H1 (cell line): Measurements from ENCODE around the gene LY6G6D. TPM values are rescaled to one million over a fixed set of nuclear protein-coding genes. Genes with fewer than 3 reads are reported as not detected.
A peak's percentile ranks its signal among the peaks of the same experiment; 100 is the strongest.

Source experiments
- CTCF ChIA-PET: fragments of 300-600 bp; sonication (Branson Sonifier 250); formaldehyde crosslinking; loops from one replicate; lab custom pipeline; 2021; ENCODE audit not compliant: partially characterized antibody; lab: Charles Lee
- POLR2A ChIA-PET: fragments of 300-600 bp; sonication (Branson Sonifier 250); formaldehyde crosslinking; loops from one replicate; lab custom pipeline; 2021; ENCODE audit warnings: inconsistent platforms; ENCODE audit not compliant: partially characterized antibody; lab: Charles Lee
- DNase-seq, 2 experiments: peaks; one replicate each; pipeline versions ENCODE4 v3.0.0 to v3.0.0-alpha.2; 2010 to 2022; ENCODE audit warnings: low spot score in 2 of 2, low read depth in 1 of 2, mixed read lengths in 1 of 2
- FAIRE-seq: peaks from 2 replicates; lab custom pipeline; 2011; peaks lifted over from hg19 to GRCh38; lab: Jason Lieb, UNC
- H2AFZ ChIP-seq: 2 replicates; pipeline ENCODE4 v1.8.1; 2012; ENCODE audit warnings: low read length, inconsistent platforms
- H2AK5ac ChIP-seq: 2 replicates; pipeline ENCODE4 v1.6.1; 2013; ENCODE audit warnings: low read depth, low read length
- H2BK120ac ChIP-seq: replicated peaks from 2 replicates; pipeline ENCODE3; 2013; ENCODE audit warnings: low read depth, low read length, inconsistent platforms
- H2BK12ac ChIP-seq: 2 replicates; pipeline ENCODE4 v1.6.1; 2013; ENCODE audit warnings: low read depth, low read length
- H2BK15ac ChIP-seq: 2 replicates; pipeline ENCODE4 v1.6.1; 2013; ENCODE audit warnings: low read length
- H2BK20ac ChIP-seq: 2 replicates; pipeline ENCODE4 v1.6.1; 2013; ENCODE audit warnings: low read length
- H2BK5ac ChIP-seq: 2 replicates; pipeline ENCODE4 v1.6.1; 2013; ENCODE audit warnings: low read depth, low read length
- H3K14ac ChIP-seq: 2 replicates; pipeline ENCODE4 v1.6.1; 2013; ENCODE audit warnings: inconsistent platforms; ENCODE audit not compliant: insufficient read length
- H3K18ac ChIP-seq: 2 replicates; pipeline ENCODE4 v1.6.1; 2013; ENCODE audit warnings: low read length; ENCODE audit errors: extremely low read depth
- H3K23ac ChIP-seq: 2 replicates; pipeline ENCODE4 v1.6.1; 2013; ENCODE audit warnings: inconsistent platforms; ENCODE audit not compliant: insufficient read length
- H3K23me2 ChIP-seq: 2 replicates; pipeline ENCODE4 v1.6.1; 2013; ENCODE audit warnings: low read depth, low read length
- H3K27ac ChIP-seq: 2 replicates; pipeline ENCODE4 v1.6.1; 2011; ENCODE audit warnings: low read depth, low read length, inconsistent platforms
- H3K27me3 ChIP-seq, 4 experiments: replicated peaks in 1 of 4; 1 replicate in 1 of 4; 2 replicates in 3 of 4; pipeline versions ENCODE4 v1.6.1 to v1.8.1; 2011 to 2013; ENCODE audit warnings: low read length in 3 of 4, mild to moderate bottlenecking in 3 of 4, inconsistent platforms in 2 of 4, mixed read lengths in 2 of 4, moderate library complexity in 1 of 4; ENCODE audit not compliant: control insufficient read depth in 3 of 4, insufficient read depth in 3 of 4; ENCODE audit errors: extremely low read depth in 1 of 4
- H3K36me3 ChIP-seq, 4 experiments: 2 replicates each; pipeline versions ENCODE4 v1.6.1 to v1.8.1; 2011 to 2013; ENCODE audit warnings: mild to moderate bottlenecking in 4 of 4, low read length in 3 of 4, moderate library complexity in 2 of 4, control low read depth in 1 of 4, inconsistent platforms in 1 of 4; ENCODE audit not compliant: insufficient read depth in 4 of 4, control insufficient read depth in 2 of 4
- H3K4ac ChIP-seq: replicated peaks from 2 replicates; pipeline ENCODE3; 2013; ENCODE audit warnings: low read length, low read depth, mixed read lengths, inconsistent platforms; ENCODE audit not compliant: insufficient read length
- H3K4me1 ChIP-seq, 4 experiments: replicated peaks in 1 of 4; 1 replicate in 1 of 4; 2 replicates in 3 of 4; pipeline versions ENCODE4 v1.6.1 to v1.8.1; 2011 to 2013; ENCODE audit warnings: low read length in 3 of 4, inconsistent platforms in 2 of 4, mixed read lengths in 1 of 4; ENCODE audit not compliant: insufficient read depth in 4 of 4, control insufficient read depth in 3 of 4
- H3K4me2 ChIP-seq, 2 experiments: 2 replicates each; pipeline versions ENCODE4 v1.6.1 to v1.8.1; 2011 to 2013; ENCODE audit warnings: low read depth in 2 of 2, low read length in 2 of 2, control low read depth in 1 of 2, inconsistent platforms in 1 of 2, mild to moderate bottlenecking in 1 of 2; ENCODE audit not compliant: insufficient read depth in 1 of 2
- H3K4me3 ChIP-seq, 4 experiments: fragments of 200-600, 300-600 bp in 1 of 4; sonication (generic), shearing (Covaris generic), sonication (Bioruptor Twin) in 1 of 4; 2 replicates each; pipeline versions ENCODE4 v1.5.1 to v1.8.1; 2011 to 2016; ENCODE audit warnings: low read length in 4 of 4, low read depth in 3 of 4, control low read depth in 2 of 4, inconsistent platforms in 2 of 4, mild to moderate bottlenecking in 2 of 4, mixed read lengths in 1 of 4, moderate library complexity in 1 of 4; ENCODE audit not compliant: insufficient read depth in 2 of 4; ENCODE audit errors: extremely low read depth in 1 of 4
- H3K56ac ChIP-seq: replicated peaks from 2 replicates; pipeline ENCODE3; 2013; ENCODE audit warnings: low read depth, mild to moderate bottlenecking, mixed read lengths, low read length, inconsistent platforms; ENCODE audit not compliant: insufficient read length
- H3K79me1 ChIP-seq: 2 replicates; pipeline ENCODE4 v1.6.1; 2013; ENCODE audit warnings: low read depth, low read length, control low read depth
- H3K79me2 ChIP-seq, 2 experiments: 2 replicates each; pipeline versions ENCODE4 v1.6.1 to v1.8.1; 2012 to 2013; ENCODE audit warnings: low read length in 2 of 2, mild to moderate bottlenecking in 2 of 2, inconsistent platforms in 1 of 2; ENCODE audit not compliant: insufficient read depth in 2 of 2, control insufficient read depth in 1 of 2
- H3K9ac ChIP-seq, 4 experiments: replicated peaks in 1 of 4; 1 replicate in 1 of 4; 2 replicates in 3 of 4; pipeline versions ENCODE4 v1.6.1 to v1.8.1; 2011 to 2013; ENCODE audit warnings: low read depth in 3 of 4, low read length in 3 of 4, control low read depth in 2 of 4, mild to moderate bottlenecking in 2 of 4, moderate library complexity in 2 of 4, inconsistent platforms in 1 of 4; ENCODE audit errors: extremely low read depth in 1 of 4
- H3K9me3 ChIP-seq, 2 experiments: 2 replicates each; pipeline versions ENCODE4 v1.6.1 to v1.8.1; 2012 to 2013; ENCODE audit warnings: mild to moderate bottlenecking in 2 of 2, moderate library complexity in 2 of 2, control low read depth in 1 of 2, inconsistent platforms in 1 of 2, low read depth in 1 of 2, low read length in 1 of 2, mixed read lengths in 1 of 2; ENCODE audit not compliant: insufficient read depth in 2 of 2
- H4K20me1 ChIP-seq, 2 experiments: replicated peaks in 1 of 2; 2 replicates each; pipeline versions ENCODE3 to v1.8.1; 2011 to 2013; ENCODE audit warnings: inconsistent platforms in 2 of 2, low read length in 2 of 2, mild to moderate bottlenecking in 1 of 2; ENCODE audit not compliant: insufficient read depth in 2 of 2, control insufficient read depth in 1 of 2
- H4K5ac ChIP-seq: 2 replicates; pipeline ENCODE4 v1.6.1; 2013; ENCODE audit warnings: low read length, low read depth, mixed read lengths, inconsistent platforms; ENCODE audit not compliant: insufficient read length
- H4K8ac ChIP-seq: 2 replicates; pipeline ENCODE4 v1.8.0; 2013; ENCODE audit warnings: mild to moderate bottlenecking, moderate library complexity, low read length, inconsistent platforms; ENCODE audit not compliant: insufficient read depth; ENCODE audit errors: extremely low read depth
- H4K91ac ChIP-seq: replicated peaks from 2 replicates; pipeline ENCODE3; 2013; ENCODE audit warnings: low read length, mixed read lengths, inconsistent platforms; ENCODE audit not compliant: insufficient read length
- CHD2 ChIP-seq: IDR thresholded peaks from 2 replicates; pipeline ENCODE4 v1.6.1; 2012; ENCODE audit warnings: low read length, improper control_type of control experiment
- FOSL1 ChIP-seq: IDR thresholded peaks from 2 replicates; pipeline ENCODE4 v1.6.1; 2011; ENCODE audit warnings: mild to moderate bottlenecking, low read depth, low read length, moderate library complexity; ENCODE audit not compliant: insufficient read depth
- JUN ChIP-seq: IDR thresholded peaks from 2 replicates; pipeline ENCODE4 v1.6.1; 2011; ENCODE audit warnings: low read depth, mild to moderate bottlenecking, improper control_type of control experiment, low read length
- PHF8 ChIP-seq: fragments of 200-600 bp; sonication (generic); conservative IDR thresholded peaks from 2 replicates; pipeline ENCODE4 v1.7.1; 2012; ENCODE audit warnings: low read depth, mild to moderate bottlenecking, inconsistent platforms, low read length, moderate library complexity
- POLR2A ChIP-seq, 2 experiments: IDR thresholded peaks; 1 replicate in 1 of 2; 2 replicates in 1 of 2; pipeline ENCODE4 v1.6.1; 2011; ENCODE audit warnings: low read depth in 2 of 2, low read length in 2 of 2, mild to moderate bottlenecking in 2 of 2; ENCODE audit errors: control extremely low read depth in 1 of 2
- POLR2AphosphoS5 ChIP-seq: IDR thresholded peaks from 2 replicates; pipeline ENCODE4 v1.6.1; 2011; ENCODE audit warnings: low read depth, low read length
- SP1 ChIP-seq: IDR thresholded peaks from 2 replicates; pipeline ENCODE4 v1.6.1; 2011; ENCODE audit warnings: low read depth, low read length
- SP2 ChIP-seq: IDR thresholded peaks from 2 replicates; pipeline ENCODE4 v1.6.1; 2012; ENCODE audit warnings: mild to moderate bottlenecking, low read length, inconsistent platforms
- TAF1 ChIP-seq: IDR thresholded peaks from 2 replicates; pipeline ENCODE4 v1.6.1; 2011; ENCODE audit warnings: mild to moderate bottlenecking, low read depth, low read length
- TBP ChIP-seq: IDR thresholded peaks from 2 replicates; pipeline ENCODE4 v1.6.1; 2011; ENCODE audit warnings: low read depth, low read length, improper control_type of control experiment
- USF2 ChIP-seq: IDR thresholded peaks from 2 replicates; pipeline ENCODE4 v1.6.1; 2011; ENCODE audit warnings: low read length, improper control_type of control experiment
- WGBS, 2 experiments: shearing (Covaris generic) in 1 of 2; methylation state at CpG; one replicate each; pipeline versions ENCODE4 v1.1.6 to v1.1.7; 2013 to 2015; ENCODE audit warnings: low lambda C conversion rate in 2 of 2, mixed read lengths in 2 of 2, inconsistent platforms in 1 of 2, low coverage in 1 of 2, missing lambda C conversion rate in 1 of 2; ENCODE audit not compliant: insufficient replicate concordance in 2 of 2, insufficient coverage in 1 of 2, insufficient read length in 1 of 2; ENCODE audit errors: extremely low coverage in 1 of 2, missing lambda C conversion rate in 1 of 2; 5-methylcytosine and 5-hydroxymethylcytosine counted together
- polyA plus RNA-seq, 7 experiments: library from polyadenylated mRNA; depleted of rRNA in 3 of 7; stranded (reverse) in 5 of 7; unstranded in 2 of 7; fragments of >200 nt in 5 of 7; fragments of 200-250 nt in 2 of 7; gene quantifications; 1 replicate in 5 of 7; 2 replicates in 1 of 7; 4 replicates in 1 of 7; pipeline versions ENCODE4 v1.2.1 to v1.2.3, GENCODE V29; 2011 to 2013; ENCODE audit warnings: missing spikeins in 2 of 7, mixed read lengths in 2 of 7
- total RNA-seq: library from RNA; stranded (reverse); fragmentation: NEBNext Ultra II Directional; extraction: Animal tissue kit (Norgen Biotek cat#: 25700); gene quantifications from 2 replicates; pipeline ENCODE4 v1.2.1, GENCODE V29; 2021

Gene LY6G6D
- total and polyA plus RNA-seq, 2 of the 8 experiments (the other 6 are each of a cell fraction or from before 2014, with no cell fraction given) = 1.8 TPM; not detected in 1

GRCh38 chr6:31736021-31736767, 21.0 kb downstream of the LY6G6D start, which contains the start of gene CLIC1:
Gene CLIC1, minus strand, starts transcription at chr6:31736530. Its CDS starts 230 bp downstream, at chr6:31736300.
- Histone ChIP-seq H3K36me3 (peaks cover 10 to 26% (median 20%) of the 10 kb centered on the region in 4 experiments), H3K4me3 (peak within 1 kb of the TSS; percentile 82 to 98 (median 92)), H3K23ac (no peak within 1 kb of the TSS), H3K9ac (peak within 1 kb of the TSS; percentile 63 to 91 (median 66)), H3K27me3 (no peaks in the 10 kb centered on the region), H3K4ac (peak within 1 kb of the TSS; percentile 40), H3K56ac (peak within 1 kb of the TSS; percentile 27), H3K18ac (peak within 1 kb of the TSS; percentile 93), H2BK15ac (peak within 1 kb of the TSS; percentile 81; the same call in 1 of the 2 replicates), H2AK5ac (peak within 1 kb of the TSS; percentile 57; the same call in 1 of the 2 replicates), H2AFZ (no peak within 1 kb of the TSS), H4K8ac (peak within 1 kb of the TSS; percentile 64; the same call in 1 of the 2 replicates), H4K91ac (peak within 1 kb of the TSS; percentile 67), H3K79me2 (peaks cover 0 to 26% of the 10 kb centered on the region in 2 experiments; a peak in 2 of 4 replicates), H2BK12ac (peak within 1 kb of the TSS; percentile 35; the same call in 1 of the 2 replicates), H2BK20ac (peak within 1 kb of the TSS; percentile 61; the same call in 1 of the 2 replicates), H3K23me2 (peaks cover 20% of the 10 kb centered on the region), H3K79me1 (peaks cover 8% of the 10 kb centered on the region; the same call in 1 of the 2 replicates), H4K20me1 (peaks cover 4 to 5% of the 10 kb centered on the region in 2 experiments), H3K14ac (no peak within 1 kb of the TSS), H4K5ac (peak within 1 kb of the TSS; percentile 88), H2BK120ac (peak within 1 kb of the TSS; percentile 29), H3K9me3 (no peaks in the 10 kb centered on the region; a peak in 1 of 4 replicates), H3K4me2 (peak within 1 kb of the TSS; percentile 78 to 99), H3K4me1 (peaks cover 23 to 29% (median 25%) of the 10 kb centered on the region in 4 experiments), H3K27ac (peak within 1 kb of the TSS; percentile 64; the same call in 1 of the 2 replicates), H2BK5ac (peak within 1 kb of the TSS; percentile 97)
- 2% methylated on average over 22 of the region's 24 CpGs; no CpG with 5 or more reads in 1 of the 2 experiments for WGBS, 2 experiments
- POLR2A ChIA-PET = interaction anchor here (0.7 to 8.7 kb wide), 27 partner anchors 11 to 223 kb away, joined by 3 to 73 read pairs (median 5); partner anchors contain the start of genes ABHD16A, CSNK2B, DDX39B and GPANK1
- CTCF ChIA-PET = interaction anchor here (0.5 to 5.6 kb wide), 20 partner anchors 12 to 868 kb away, joined by 3 to 23 read pairs (median 3); no protein-coding TSS in a partner anchor
- FAIRE-seq (no peak), DNase-seq (peak; percentile 50 to 86)
- no peak for TF ChIP-seq JUN
- TF ChIP-seq SP2 = no peak
- no peak for TF ChIP-seq CHD2
- no peak for TF ChIP-seq USF2
- 0 out of 2 replicates have a peak, but pooled peaks have one; percentile 33 for TF ChIP-seq TBP
- peak; percentile 57 for TF ChIP-seq PHF8
- TF ChIP-seq SP1 = peak; percentile 47; the same call in 1 of the 2 replicates
- TF ChIP-seq FOSL1 = no peak
- peak in 1 of 2 experiments; percentile 78; a peak in 2 of 3 replicates for TF ChIP-seq POLR2A (IDR thresholded peaks at IDR 0.05; ENCODE audit: control extremely low read depth in 1 of 2, low read depth in 2 of 2, low read length in 2 of 2)
- peak; percentile 51 for TF ChIP-seq TAF1
- 0 out of 2 replicates have a peak, but pooled peaks have one; percentile 58 for TF ChIP-seq POLR2AphosphoS5
